SU-DHL-6 (cell line): ENCODE results near the gene SLC3A2.

ENCODE experiments used
- EZH2phosphoT487 ChIP-seq: fragments of 200-600 bp; sonication (generic), shearing (Covaris generic); conservative IDR thresholded peaks from 2 replicates; pipeline ENCODE4 v1.6.1; 2018; ENCODE audit warnings: mild to moderate bottlenecking, antibody characterized with exemption, low read length, moderate library complexity, mixed read lengths
- TF ChIP-seq, protein P1 (sequence below): fragments of 200-600 bp; sonication (generic); IDR thresholded peaks from one replicate; pipeline ENCODE4 v1.5.1; 2017; ENCODE audit warnings: antibody characterized with exemption, mild to moderate bottlenecking, low read length, moderate library complexity; ENCODE audit not compliant: insufficient read depth, poor library complexity, severe bottlenecking

DNA sequence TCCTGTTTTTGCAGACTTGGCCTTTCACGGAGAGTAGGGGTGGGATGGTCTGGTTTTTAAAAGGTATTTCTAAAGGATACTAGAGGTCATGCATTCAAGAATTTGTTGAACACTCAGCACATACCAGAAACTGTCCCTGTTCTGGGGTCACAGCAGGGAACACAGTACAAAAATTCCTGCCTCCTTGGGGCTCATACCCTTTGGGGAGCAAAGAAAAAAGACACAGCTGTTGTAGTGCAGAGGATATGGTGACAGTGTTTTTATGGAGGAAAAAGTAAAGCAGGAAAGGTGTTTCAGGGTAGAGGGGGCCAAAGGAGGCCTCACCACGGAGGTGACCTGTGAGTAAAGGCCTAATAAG, 8.4 kb downstream of the SLC3A2 start:
- TF ChIP-seq, protein P1, sequence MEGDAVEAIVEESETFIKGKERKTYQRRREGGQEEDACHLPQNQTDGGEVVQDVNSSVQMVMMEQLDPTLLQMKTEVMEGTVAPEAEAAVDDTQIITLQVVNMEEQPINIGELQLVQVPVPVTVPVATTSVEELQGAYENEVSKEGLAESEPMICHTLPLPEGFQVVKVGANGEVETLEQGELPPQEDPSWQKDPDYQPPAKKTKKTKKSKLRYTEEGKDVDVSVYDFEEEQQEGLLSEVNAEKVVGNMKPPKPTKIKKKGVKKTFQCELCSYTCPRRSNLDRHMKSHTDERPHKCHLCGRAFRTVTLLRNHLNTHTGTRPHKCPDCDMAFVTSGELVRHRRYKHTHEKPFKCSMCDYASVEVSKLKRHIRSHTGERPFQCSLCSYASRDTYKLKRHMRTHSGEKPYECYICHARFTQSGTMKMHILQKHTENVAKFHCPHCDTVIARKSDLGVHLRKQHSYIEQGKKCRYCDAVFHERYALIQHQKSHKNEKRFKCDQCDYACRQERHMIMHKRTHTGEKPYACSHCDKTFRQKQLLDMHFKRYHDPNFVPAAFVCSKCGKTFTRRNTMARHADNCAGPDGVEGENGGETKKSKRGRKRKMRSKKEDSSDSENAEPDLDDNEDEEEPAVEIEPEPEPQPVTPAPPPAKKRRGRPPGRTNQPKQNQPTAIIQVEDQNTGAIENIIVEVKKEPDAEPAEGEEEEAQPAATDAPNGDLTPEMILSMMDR = no peak
- no peak for TF ChIP-seq EZH2phosphoT487
